Kidney (tissue), 14 donors: ENCODE measurements around the gene PDC. TPM values are rescaled to one million over a fixed set of nuclear protein-coding genes. Genes with fewer than 3 reads are reported as not detected.

Experiments used
- DNase-seq, 5 donors: peaks; one replicate each; pipeline ENCODE4 v3.0.0-alpha.2; 2013 to 2020
- FAIRE-seq: peaks from 2 replicates; lab custom pipeline; 2012; peaks lifted over from hg19 to GRCh38; lab: Jason Lieb, UNC
- H3K27ac ChIP-seq, 2 donors: one replicate each; pipeline ENCODE4 v1.7.0; 2013; ENCODE audit warnings: low read depth in 2 of 2, low read length in 2 of 2, inconsistent platforms in 1 of 2
- H3K27me3 ChIP-seq: one replicate; pipeline ENCODE4 v1.7.1; 2013; ENCODE audit warnings: low read length, inconsistent platforms; ENCODE audit not compliant: control insufficient read depth, insufficient read depth
- H3K36me3 ChIP-seq, 3 donors: one replicate each; pipeline versions ENCODE4 v1.7.0 to v1.7.1; 2013; ENCODE audit warnings: low read length in 3 of 3, control low read depth in 1 of 3, inconsistent platforms in 1 of 3; ENCODE audit not compliant: insufficient read depth in 3 of 3, control insufficient read depth in 2 of 3
- H3K4me1 ChIP-seq, 3 donors: one replicate each; pipeline versions ENCODE4 v1.7.0 to v1.7.1; 2013; ENCODE audit warnings: low read length in 3 of 3, inconsistent platforms in 1 of 3, low read depth in 1 of 3; ENCODE audit not compliant: control insufficient read depth in 2 of 3, insufficient read depth in 2 of 3
- H3K4me3 ChIP-seq, 3 donors: one replicate each; pipeline versions ENCODE4 v1.7.0 to v1.8.1; 2013; ENCODE audit warnings: low read length in 3 of 3, control low read depth in 1 of 3, inconsistent platforms in 1 of 3
- H3K9ac ChIP-seq, 3 donors: one replicate each; pipeline versions ENCODE4 v1.7.0 to v1.7.1; 2013; ENCODE audit warnings: low read length in 3 of 3, control low read depth in 1 of 3, inconsistent platforms in 1 of 3
- H3K9me3 ChIP-seq, 3 donors: one replicate each; pipeline versions ENCODE4 v1.7.0 to v1.7.1; 2013; ENCODE audit warnings: low read length in 3 of 3, control low read depth in 1 of 3, inconsistent platforms in 1 of 3; ENCODE audit not compliant: control insufficient read depth in 2 of 3, insufficient read depth in 1 of 3
- CTCF ChIP-seq: IDR thresholded peaks from 3 replicates; pipeline ENCODE4 v1.5.1; 2012; ENCODE audit warnings: mild to moderate bottlenecking, moderate library complexity, borderline replicate concordance; ENCODE audit not compliant: insufficient read depth; ENCODE audit errors: extremely low read depth
- intact Hi-C: fragments of 100-400 bp; cut with DNase I; formaldehyde crosslinking; loops from one replicate; pipeline ENCODE4 v1.11.1; 2022
- polyA plus RNA-seq: library from polyadenylated mRNA; stranded (reverse); fragments of 350-450 nt; fragmentation: Illumina TruSeq; extraction: RNeasy Lipid Tissue Mini Kit (QIAGEN cat#74804); gene quantifications from one replicate; pipeline ENCODE4 v1.2.3, GENCODE V29; 2014; ENCODE audit warnings: low read depth, low replicate concordance; ENCODE audit not compliant: insufficient read depth
- total RNA-seq: library from RNA; stranded (reverse); fragmentation: NEBNext Ultra II Directional; extraction: Animal tissue kit (Norgen Biotek cat#: 25700); gene quantifications from one replicate; pipeline ENCODE4 v1.2.1, GENCODE V29; 2021
- donor health status: control.
- donor health status: control.
- donor health status: control.
- donor health status: control.
- donor health status: control.
- donor health status: DM: yes; HTN: yes; CAD: no.
- donor health status: Normal renal cell carcinoma (clear cell type).

Gene PDC
- total and polyA plus RNA-seq, 2 donors from 2014 or later = not detected

- Histone ChIP-seq H3K9ac (no peak overlapping the region), H3K27ac (no peak overlapping the region), H3K36me3 (no peaks in the 10 kb centered on the region), H3K27me3 (no peaks in the 10 kb centered on the region), H3K4me3 (no peak overlapping the region), H3K9me3 (no peaks in the 10 kb centered on the region), H3K4me1 (no peaks in the 10 kb centered on the region)
- no peak for FAIRE-seq
- TF ChIP-seq CTCF = no peak
- intact Hi-C loops = no loop called here
- no peak for DNase-seq
Measured at GRCh38 chr1:186486061-186486460, 25.1 kb upstream of the PDC start.

- Histone ChIP-seq H3K4me1 (no peaks in the 10 kb centered on the region), H3K36me3 (no peaks in the 10 kb centered on the region), H3K27me3 (no peaks in the 10 kb centered on the region), H3K4me3 (no peak overlapping the region), H3K9ac (no peak overlapping the region), H3K9me3 (no peaks in the 10 kb centered on the region), H3K27ac (no peak overlapping the region)
- intact Hi-C loops = no loop called here
- DNase-seq = no peak
- no peak for FAIRE-seq
- no peak for TF ChIP-seq CTCF
Measured at GRCh38 chr1:186483561-186483960, 22.6 kb upstream of the PDC start.

- no peaks in the 10 kb centered on the region for H3K4me1 ChIP-seq
- intact Hi-C loops = no loop called here
- peak in 4 of 5 donors; percentile 71 to 83 (median 74) for DNase-seq
- no peak overlapping the region for H3K4me3 ChIP-seq
- peak; percentile 81 for TF ChIP-seq CTCF
- H3K36me3 ChIP-seq = no peaks in the 10 kb centered on the region
- no peak overlapping the region for H3K27ac ChIP-seq
- H3K9ac ChIP-seq = no peak overlapping the region
- H3K9me3 ChIP-seq = no peaks in the 10 kb centered on the region
- H3K27me3 ChIP-seq = no peaks in the 10 kb centered on the region
- FAIRE-seq = peak; percentile 82
Measured at GRCh38 chr1:186482661-186483255, 21.8 kb upstream of the PDC start.
